Glomerular visceral epithelial cell (primary cell): ENCODE measurements around the gene TMEM150C.
"Not testable (repeated sequence)": the region's sequence is repeated elsewhere in the genome, so short reads cannot be mapped to it uniquely, and the experiment has no call there.

Experiments
- DNase-seq: peaks from one replicate; pipeline ENCODE4 v3.0.0-alpha.2; 2016; ENCODE audit errors: extremely low spot score

TMEM150C gene

DNA sequence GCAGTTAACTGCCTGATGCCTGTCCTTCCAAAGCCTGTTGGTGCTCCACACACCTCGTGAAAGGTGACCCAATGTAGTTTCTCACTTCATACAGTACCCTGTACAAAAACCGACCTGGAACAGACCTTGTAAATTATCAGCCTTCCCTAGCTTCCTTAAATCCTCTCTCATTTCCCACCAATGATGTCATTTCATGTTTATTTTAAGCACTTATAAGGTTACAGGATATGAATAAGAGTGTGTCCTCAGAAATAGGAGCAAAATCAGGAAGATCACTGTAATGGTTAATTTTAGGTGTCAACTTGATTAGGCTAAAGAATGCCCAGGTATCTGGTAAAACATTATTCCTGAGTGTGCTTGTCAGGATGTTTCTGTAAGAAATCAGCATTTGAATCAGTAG is 44.7 kb downstream of the TMEM150C start:
- peak; percentile 11 for DNase-seq

DNA sequence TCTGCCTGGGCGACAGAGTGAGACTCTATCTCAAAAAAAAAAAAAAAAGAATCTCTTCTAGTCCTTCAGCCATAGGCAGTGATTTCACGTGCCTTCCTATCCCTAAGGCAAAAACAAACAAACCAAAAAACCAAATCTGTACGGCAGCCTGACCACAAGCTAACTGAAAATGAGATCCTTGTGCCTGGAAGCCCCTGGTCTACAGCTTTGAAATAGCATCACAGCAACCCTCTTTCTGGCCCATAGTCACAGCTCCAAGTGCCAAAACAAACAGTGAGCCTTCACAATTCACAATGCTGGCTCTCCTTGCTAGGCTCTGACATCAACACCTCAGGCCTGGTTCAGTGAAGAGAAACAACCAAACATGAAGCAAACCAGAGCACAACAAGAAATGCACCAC is 46.1 kb downstream of the TMEM150C start:
- DNase-seq: peak; percentile 58

DNA sequence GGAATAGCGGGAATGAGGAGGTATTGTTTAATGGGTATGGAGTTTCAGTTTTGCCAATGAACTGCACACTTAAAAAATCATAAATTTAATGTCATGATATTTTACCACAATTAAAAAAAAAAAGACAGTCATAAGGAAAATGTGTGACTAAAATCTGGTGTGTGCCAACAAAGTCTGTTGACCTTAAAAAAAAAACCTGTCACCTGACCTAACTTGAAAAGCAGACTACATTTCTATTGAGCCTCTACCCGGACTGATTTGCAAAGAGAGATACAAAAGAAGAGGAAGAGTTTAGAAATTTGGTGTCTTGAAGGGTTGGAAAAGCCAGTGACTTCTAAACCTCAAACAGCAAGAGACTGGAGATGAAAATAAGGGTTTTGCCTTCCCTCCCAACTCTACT is 48.4 kb downstream of the TMEM150C start:
- DNase-seq: no peak

DNA sequence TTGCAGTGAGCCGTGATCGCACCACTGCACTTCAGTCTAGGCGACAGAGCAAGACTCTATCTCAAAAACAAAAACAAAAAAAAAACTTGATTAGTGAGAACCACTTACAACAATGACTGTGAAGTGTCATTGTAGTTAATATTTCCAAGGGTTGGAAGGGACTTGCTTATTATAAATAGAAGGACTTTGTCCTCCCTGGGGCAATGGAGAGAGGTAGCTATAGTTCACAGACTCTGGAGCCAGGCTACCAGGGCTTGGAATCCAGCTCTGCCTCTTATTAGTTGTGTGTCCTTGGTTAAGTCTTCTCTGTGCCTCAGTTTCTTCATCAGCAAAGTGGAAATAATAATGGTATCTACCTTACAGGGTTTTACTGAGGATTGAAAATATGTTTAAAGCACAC is 51.6 kb downstream of the TMEM150C start:
- no peak for DNase-seq

DNA sequence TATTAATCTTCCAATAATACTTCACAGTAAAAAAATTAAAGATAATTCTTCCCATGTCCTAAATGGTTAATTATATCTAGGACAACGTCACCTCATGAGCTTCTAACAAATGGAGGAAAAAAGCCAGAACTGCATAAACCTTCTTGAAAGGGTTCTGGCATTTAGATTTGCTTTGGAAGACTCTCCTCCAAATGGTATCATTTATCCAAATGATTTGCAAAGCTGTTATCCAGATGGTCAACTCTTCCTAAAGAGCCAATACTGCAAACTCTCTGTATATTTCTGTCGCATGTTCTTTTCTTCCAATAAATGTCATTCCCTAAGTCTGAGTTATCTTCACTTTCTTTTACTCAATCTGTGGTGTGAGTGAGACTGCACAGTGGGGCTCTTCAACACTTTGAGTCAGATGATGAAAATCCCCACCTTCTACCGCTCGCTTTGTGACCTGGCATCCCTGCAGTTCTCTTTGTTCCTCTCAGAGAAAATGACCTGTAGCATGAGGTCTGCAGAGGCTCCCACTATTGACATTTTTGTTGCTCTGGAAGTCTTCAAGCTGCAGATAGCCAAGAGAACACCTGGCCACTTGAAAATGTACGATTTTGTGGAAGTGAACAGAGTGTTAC is 52.9 kb downstream of the TMEM150C start:
- no peak for DNase-seq

DNA sequence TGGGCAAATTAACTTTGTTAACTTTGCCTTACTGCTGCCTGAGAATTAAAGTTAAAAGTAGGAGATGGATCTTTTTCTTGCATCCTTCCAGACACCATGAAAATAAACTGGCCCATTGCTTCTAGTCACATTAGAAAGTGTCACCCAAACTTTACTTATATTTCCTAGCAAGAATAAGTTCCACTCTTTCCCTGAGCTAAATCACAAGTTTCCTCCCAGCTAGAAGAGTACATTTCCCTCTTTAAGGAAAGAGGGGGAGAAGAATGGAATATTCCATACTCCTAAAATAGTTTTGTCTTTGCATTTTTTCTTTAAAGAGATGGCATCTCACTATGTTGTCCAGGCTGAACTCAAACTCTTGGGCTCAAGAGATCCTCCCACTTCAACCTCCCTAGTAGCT is 53.8 kb downstream of the TMEM150C start:
- DNase-seq: no peak

DNA sequence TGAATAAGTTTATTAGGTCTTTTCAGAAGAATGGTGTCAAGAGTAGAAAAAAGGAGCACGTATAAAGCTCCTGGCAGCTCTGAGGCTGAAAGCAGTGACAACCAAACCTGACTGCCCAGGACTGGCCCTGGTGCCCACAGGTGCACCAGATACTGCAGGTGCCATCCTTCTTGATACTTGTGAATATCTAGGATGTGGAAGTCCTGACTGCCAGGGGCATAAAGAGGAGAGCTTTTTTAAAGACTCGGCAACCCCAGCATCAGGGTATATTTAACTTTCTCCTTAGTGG is 60.7 kb downstream of the TMEM150C start:
- no peak for DNase-seq

DNA sequence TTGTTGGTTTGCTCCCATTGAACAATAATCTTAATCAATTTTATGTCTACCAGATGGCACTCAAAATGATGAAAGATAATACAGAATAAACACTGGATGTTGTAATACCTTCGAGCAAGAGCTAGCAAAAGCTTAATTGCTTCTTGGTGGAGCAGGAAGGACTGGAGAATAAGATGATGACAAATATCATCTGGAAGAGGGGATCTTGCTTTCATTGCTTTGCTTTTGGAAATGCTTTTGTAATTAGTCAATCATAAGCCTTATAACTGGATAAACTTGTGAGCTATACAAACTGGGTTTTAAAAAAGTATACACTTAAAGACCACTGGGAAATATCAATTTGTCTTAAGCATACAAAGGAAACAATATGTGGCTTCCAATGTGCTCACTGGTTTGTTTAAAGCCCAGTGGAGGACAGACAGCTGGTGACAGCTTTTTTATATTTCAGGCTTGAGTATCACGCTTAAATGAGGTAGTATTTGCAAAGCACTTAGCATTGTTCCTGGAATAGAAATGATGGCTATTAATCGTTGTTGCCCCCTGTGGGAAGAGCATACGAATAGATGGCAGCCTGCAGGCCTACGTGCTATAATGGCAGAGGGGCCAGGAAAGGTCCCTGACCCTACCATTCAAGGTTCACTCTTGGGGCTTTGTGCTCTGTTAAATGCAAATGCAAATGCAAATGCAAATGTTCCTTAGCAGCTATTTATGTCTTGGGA is 61.2 kb downstream of the TMEM150C start:
- DNase-seq: no peak

DNA sequence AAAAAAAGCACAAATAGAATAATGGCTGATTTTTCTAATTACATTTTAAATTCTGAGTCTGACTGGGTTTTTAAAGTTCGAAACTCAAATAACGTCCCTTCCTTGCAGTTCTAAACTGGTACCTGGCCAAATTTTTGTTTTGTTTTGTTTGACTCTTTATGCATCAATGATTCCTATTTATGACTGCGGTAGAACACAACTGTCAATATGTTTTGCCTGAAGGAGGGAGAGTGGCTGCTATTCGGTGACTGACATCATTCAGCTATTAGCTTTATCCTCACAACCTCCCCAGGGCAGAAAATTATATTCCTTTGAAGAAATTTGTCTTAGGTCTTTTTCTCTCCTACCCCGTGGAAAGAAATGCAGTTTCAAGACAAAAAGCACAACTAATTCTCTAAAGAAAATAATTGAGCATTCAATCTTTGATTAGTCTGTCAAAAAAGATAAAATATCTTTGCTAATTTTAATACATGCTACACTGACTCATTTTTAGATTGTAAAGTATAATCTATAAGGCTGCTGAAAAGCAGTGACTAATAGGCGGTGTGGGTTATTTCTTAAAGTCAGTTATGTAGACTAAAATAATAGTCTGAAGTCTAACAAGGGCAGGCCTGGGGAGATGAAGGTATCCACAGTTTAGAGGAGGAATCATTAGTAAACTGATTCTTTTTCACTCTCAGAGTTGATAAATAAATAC is 61.9 kb downstream of the TMEM150C start:
- DNase-seq: no peak

DNA sequence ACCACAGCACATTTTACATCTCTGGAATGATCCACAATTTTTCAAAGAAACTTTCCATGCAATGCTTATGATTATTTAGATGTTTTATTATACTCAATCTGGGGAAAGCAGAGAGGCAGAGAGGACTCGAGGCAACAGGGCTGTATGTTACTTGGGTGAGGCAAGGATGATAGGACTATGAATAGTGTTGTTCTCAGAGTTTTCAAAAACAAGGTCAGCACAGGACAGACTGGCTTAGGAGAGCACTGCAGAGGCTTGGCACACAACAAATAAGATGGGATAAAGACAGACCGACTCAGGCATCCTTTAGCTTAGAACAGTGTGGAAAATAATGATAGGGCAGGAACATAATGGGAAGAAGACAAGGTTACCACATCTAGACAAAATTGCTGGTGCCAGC is 65.4 kb downstream of the TMEM150C start:
- no peak for DNase-seq

DNA sequence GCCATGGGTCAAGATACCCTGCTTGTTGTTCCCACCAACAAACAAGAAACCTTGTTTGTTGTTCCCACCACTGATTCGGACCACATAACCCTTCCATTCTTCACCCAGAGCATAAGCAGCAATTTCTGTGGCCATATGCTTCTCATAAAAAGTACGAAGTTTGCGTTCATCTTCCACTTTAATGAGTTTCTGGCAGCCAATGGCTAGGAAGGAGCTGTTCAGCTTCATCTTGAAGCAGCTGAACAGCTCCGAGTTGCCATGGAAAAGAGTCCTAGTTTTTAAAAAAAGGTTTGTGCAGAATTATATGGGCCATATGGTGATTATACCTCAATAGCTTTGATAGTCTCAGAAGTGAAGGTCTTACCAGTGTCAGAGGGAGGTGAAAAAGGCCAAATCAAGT is 66.1 kb downstream of the TMEM150C start:
- no peak for DNase-seq

DNA sequence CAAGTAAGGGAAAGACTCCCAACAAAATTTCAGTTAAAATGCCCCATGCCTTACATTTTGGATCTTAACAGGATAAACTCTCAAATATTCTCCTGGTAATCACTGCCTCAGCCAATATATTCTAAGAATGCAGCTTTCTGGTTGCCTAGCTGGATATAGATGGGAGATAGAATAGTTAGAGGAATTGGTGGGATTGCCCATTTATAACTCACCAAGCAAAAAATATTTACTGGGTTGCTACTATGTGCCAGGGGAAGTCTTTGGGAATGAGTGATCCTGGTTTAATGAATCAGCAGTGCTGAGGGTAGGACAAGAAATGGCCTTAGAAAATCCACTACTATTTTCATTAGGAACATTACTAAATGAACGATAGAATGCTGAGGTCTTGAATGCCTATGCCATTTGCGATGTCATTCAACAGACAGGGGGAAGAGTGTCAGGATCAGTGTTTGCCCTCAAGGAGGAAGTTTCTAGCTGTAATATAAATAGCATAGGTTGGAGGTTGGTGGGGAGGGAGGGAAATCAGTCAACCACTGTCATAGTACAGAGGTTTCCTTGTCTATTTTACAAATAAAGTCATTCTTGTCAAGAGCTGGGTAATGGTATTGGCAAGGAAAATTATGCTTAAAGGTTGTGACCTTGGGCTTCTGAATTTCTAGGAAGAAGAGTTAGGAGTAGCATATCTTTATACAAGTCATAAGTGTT is 67.9 kb downstream of the TMEM150C start:
- DNase-seq: no peak

DNA sequence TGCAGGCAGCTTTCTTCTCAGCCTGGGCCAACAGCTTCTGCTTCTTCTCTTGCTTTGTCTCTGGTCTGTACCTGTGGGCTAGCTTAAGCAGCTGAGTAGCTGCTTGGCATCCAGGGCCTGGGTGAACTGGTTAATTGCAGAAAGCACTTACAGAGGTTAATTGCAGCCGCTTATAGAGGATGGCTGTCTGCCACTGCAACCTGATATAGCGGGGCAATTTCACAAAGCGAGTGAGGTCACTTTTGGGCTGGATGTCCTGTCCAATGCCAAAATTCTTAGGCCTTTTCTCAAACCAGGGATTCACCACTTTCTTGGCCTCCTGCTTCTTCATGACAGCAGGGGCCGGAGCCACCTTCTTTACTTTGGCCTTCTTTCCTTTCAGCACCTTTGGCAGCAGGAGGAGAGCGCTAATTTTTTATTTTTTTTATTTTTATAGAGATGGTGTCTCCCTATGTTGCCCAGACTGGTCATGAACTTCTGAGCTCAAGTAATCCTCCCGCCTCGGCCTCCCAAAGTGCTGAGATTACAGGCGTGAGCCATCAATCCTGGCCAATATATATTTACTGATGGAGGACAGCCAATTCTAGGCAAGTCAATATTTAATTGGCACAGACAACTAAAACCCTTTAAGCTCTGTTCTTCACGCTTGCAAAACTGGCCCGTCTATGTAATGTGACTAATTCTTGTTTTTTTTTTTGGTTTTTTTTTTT is 70.4 kb downstream of the TMEM150C start:
- no peak for DNase-seq

DNA sequence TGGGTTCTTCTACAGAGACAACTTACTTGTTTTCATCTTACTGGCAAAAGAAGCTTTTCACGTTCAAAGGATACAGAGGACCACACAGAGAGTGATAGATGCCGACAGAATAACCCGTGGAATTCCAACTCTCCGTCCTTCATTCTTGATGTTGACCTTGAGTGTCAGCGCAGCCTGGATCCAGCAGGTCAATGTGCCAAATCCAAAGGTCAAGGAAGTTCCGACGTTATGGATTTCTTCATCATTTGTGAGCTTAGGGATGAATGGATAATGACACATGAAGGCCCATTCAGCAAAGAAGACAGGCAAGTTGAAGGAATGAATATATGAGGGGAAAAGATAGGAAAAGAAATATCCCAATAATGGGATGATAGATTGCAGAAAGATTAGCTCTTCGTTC is 71.8 kb downstream of the TMEM150C start:
- DNase-seq: no peak

DNA sequence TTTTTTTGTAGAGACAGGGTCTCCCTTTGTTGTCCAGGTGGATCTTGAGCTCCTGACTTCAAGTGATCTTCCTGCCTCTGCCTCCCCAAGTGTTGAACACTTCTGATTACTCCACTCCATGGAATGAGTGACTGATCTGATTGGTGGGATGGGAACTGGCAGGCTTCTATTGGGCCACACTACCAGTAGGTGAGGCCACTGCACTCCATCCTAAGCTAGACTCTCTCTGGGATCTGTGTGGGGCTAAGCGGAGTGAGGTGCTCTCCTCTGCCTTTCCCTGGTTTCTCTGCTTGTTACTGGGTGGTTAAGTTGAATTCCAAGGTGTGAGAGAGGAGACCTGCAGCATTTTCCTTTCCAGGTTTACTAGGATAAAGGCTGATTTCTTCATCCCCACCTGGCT is 72.7 kb downstream of the TMEM150C start:
- no peak for DNase-seq

DNA sequence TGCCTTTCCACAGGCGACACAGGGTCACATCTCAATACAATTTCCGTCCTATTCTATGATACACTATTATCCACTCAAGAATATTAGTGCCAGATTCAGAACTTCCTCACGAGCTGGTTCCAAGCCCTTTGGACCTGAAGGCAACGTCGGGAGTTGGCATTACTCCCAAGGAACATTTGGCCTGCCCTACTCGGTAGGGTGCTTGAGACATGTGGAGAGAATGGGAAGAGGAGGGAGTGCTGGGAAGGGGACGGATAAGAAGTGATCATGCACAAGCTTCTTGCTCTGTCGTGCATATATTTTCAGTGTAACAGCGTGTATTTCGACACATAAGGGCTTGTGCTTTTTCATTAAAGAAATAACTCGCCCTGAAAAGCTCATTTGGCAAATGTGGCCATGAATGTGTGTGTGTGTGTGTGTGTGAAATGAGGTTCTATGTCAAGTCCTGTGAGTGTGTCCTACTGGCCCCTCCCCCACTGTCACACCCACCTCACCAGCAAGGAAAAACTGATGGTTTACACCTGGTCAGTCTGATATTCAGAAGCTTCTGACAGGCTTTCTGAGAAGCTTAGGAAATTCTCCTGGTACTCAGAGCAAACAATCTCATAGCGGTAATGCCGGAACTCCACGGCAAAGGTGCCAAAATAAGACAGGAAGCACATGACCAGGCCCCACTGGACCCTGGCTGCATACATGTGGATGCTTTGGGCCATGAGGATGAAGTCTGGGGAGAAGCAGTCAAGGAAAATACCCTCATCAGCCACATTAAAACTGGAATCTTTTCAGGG is 76.6 kb downstream of the TMEM150C start:
- DNase-seq: no peak

DNA sequence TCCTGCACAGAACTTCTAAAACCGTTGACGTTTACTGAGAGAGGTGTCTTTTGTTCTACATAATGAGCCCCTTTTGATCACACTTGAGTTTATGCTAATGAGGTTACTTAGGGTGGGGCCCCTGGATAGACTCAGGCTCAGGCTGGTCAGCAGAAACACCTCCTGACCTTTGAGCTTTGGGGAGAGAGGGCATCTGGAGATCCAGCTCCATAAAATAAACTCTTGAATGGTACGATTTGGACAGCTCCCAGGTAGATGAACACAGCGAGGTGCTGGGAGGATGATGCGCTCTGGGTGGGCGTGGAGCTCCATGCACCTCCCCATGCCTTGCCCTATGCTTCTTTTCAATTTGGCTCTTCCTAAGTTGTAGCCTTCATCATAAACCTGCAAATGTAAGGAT is 79.4 kb downstream of the TMEM150C start:
- no peak for DNase-seq

DNA sequence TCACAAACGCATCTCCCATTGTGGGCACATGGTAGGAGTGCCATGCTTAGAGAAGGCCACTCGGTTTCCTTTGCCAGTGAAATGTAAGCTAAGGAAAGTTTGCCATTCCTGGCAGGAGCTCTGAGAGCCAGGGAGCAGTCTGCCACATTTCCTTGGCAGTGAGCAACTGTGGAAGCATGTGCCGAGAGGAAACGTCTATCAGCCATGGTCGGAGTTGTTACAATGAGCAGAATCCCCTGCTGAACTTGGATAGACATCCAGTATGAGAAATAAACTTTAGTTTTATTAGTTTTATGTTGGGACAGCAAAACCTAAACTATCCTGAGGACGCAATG is 80.3 kb downstream of the TMEM150C start:
- DNase-seq: no peak

DNA sequence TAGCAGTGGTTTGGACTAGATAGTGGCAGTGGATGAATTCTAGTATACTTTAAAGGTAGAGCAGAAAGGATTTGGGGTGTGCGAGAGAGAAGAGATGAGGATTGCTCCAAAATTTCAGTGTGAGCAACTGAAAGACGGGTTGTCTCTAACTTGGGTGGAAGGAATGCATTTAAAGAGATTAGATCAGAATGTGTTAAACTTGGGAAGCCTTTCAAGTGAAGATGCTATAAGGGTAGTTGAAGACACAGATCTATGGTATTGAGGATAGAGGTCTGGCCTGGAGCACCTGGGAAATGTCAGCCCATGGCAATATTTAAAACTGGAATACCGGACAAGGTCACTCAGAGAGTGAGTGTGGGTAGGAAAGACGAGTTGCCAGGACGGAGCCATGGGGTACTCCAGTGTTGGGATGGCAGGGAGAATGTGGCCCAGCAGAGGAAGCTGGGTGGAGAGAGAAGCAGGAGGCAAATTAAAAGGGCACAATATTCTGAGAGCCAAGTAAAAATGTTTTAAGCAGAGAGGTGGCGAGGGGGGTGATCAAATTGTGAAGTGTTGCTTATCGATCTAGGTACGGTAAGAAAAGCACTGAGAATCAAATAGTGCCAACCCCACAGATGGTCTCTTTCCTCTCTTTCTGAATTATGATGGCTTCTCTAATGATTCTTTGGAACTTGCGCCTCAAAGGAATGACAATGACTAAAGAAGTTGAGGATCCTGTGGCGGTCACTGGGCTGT is 80.8 kb downstream of the TMEM150C start:
- DNase-seq: no peak

DNA sequence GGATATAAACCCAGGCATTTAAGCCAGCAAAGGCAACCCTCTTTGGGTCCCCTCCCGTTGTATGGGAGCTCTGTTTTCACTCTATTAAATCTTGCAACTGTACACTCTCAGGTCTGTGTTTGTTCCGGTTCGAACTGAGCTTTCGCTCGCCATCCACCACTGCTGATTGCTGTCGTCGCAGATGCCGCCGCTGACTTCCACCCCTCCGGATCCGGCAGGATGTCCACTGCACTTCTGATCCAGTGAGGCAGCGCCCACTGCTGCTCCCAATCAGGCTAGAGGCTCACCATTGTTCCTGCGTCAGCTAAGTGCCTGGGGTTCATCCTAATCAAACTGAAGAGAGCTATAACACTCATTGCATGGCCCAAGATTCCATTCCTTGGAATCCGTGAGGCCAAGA is 82.2 kb downstream of the TMEM150C start:
- no peak for DNase-seq

DNA sequence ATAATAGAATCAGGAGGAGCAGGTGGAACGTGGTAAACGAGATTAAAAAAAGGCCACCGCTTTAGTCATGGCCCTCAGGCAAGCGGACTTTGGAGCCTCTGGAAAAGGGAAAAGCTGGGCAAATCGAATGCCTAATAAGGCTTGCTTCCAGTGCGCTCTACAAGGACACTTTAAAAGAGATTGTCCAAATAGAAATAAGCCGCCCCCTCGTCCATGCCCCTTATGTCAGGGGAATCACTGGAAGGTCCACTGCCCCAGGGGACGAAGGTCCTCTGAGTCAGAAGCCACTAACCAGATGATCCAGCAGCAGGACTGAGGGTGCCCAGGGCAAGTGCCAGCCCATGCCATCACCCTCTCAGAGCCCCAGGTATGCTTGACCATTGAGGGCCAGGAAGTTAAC is 84.3 kb downstream of the TMEM150C start:
- not testable (repeated sequence) for DNase-seq
